NCI-H2227 (cell line): ENCODE data around the gene PLA2G4E.

ENCODE experiments used
- DNase-seq: peaks from one replicate; lab custom pipeline; 2025; ENCODE audit not compliant: unreplicated experiment; lab: John Stamatoyannopoulos, UW

The PLA2G4E gene

DNA sequence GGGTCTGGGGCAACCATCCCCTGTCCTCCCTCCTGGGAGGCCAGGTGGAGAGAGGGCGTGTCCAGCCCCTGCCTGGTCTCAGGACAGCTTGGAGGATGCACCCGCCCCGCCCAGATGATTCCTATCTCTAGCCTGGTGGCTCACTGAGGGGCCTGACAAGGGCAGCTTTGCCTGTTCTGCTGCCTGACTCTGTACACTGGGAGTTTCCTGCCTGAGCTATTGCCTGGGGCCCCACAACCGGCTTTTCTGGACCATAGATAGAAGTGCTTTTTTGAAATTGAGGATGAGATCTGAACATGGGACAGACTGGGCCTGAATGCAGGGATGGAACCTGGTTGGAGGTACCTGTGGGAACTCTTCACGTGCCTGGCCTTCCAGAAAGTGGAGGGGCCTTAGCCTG, 751 bp upstream of the PLA2G4E start:
- no peak for DNase-seq

- DNase-seq: no peak
Observed at GRCh38 chr15:42018306-42019224, 2.3 kb downstream of the PLA2G4E start.

DNA sequence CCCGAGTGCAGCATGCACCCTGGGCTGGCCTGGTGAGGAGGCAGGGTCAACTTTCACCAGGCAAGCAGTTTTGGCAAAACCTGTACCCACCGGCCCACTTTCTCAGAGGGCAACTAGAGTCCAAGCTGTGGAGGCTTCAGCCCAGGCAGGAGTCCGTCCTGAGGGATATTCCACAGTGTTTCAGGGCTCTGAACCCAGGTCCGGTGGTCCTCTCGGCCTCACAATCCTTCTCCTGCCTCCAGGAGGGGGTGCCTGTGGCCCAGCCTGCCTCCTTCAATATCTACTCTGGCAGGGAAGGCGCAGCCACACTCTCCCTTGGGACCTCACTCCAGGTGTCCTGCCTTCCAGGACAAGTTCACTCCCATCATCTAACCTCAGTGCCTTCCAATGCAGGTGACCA, 3.9 kb downstream of the PLA2G4E start:
- DNase-seq: no peak

DNA sequence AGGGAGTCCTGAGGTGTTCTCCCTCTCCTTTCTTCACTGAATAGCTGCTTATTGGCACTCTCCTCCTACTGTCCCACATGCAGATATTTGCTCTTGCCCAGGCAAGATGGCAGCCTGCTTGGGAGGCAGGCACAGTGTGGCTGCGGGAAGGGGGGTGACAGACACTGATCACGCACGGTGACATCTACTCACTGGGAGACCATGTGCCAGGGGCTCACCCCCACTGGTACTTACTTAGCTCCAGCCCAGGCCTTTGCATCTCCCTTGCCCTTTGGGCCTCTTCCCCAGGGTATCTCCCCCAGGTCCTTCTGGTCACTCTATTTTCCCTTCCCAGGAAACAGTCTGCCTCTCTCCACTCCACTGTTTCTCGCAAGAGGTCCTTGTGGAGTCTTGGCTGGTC, 6.4 kb downstream of the PLA2G4E start:
- no peak for DNase-seq

GRCh38 chr15:42012928-42013482, 7.8 kb downstream of the PLA2G4E start:
- DNase-seq: no peak

DNA sequence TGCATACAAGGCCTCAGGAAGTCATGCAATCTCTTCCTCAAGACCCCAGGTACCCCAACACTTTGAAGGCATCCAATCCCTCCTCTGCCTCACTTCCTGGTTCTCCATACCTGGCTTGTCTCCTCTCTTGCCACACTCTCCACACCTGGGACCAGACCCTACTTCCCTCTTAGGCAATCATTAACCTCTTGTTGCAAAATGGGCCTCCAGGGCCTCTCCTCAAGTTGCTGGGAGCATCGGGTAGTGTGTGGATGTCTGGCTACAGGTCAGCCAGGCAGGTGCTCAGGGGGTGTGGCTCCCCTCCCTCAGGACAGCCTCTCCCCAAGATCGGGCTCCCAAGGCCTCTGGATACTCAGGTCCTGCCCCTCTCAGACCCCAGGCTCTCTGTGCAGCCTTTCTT, 8.6 kb downstream of the PLA2G4E start:
- DNase-seq: no peak

- no peak for DNase-seq
Observed at GRCh38 chr15:42011074-42011473, 9.8 kb downstream of the PLA2G4E start.

DNA sequence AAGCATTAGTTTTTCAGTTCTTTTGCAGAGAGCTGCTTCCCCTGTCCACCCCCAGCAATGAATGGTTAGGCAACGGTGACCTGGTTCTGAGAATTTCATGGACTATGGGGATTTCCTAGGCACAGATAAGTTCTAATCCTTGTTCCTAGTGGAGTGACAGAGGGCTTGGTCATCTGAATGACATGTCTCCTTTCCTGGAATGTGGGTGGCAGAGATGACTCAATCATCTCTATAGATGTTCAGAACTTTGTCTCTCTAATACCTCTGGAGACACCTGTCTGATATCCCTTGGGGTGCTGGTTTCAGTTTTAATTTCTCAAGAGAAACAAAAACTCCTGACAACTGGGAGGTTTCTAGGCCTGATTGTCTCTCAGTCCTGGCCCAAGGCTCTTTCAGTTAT, 10.4 kb downstream of the PLA2G4E start:
- DNase-seq: no peak

DNA sequence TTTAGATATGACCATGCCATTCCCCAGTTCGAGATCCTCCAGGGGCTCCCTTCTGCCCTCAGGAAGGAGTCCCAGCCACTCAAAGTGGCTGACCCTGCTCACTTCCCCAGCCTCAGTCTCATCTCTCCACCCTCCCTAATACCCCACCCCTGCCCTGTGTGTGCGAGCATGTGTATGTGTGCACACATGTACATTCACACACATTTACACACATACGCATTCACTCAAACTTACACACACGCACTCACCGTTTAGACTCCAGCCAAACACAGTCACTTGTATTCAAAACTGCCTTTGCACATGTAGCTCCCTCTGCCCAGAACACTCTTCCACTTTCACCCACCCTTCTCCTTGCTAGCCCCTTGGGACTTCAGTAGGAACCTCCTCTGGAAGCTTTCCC, 11.4 kb downstream of the PLA2G4E start:
- DNase-seq: no peak

GRCh38 chr15:42009022-42009421, 11.8 kb downstream of the PLA2G4E start:
- no peak for DNase-seq

GRCh38 chr15:42007386-42007785, 13.5 kb downstream of the PLA2G4E start:
- no peak for DNase-seq

DNA sequence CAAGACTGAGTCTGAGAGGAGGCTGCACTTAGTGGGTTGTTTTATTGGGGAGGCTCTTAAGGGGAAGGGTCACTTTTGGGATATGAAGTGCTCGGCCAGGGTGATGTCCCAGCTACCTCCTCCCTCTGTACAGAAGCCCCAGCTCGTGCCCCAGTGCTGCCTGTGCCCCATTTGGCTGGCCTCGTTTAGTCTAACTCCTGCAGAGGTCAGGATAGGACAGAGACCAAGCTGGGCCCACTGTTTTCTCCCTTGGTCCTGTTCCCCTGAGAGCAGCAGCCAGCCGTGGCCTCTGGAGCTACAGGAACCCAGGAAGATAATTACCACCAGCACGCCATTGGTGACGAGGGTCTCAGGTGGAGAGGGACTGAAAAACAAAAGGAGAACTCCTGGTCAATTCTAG, 18.5 kb downstream of the PLA2G4E start:
- DNase-seq: no peak

- no peak for DNase-seq
Observed at GRCh38 chr15:42001236-42001635, 19.6 kb downstream of the PLA2G4E start.

DNA sequence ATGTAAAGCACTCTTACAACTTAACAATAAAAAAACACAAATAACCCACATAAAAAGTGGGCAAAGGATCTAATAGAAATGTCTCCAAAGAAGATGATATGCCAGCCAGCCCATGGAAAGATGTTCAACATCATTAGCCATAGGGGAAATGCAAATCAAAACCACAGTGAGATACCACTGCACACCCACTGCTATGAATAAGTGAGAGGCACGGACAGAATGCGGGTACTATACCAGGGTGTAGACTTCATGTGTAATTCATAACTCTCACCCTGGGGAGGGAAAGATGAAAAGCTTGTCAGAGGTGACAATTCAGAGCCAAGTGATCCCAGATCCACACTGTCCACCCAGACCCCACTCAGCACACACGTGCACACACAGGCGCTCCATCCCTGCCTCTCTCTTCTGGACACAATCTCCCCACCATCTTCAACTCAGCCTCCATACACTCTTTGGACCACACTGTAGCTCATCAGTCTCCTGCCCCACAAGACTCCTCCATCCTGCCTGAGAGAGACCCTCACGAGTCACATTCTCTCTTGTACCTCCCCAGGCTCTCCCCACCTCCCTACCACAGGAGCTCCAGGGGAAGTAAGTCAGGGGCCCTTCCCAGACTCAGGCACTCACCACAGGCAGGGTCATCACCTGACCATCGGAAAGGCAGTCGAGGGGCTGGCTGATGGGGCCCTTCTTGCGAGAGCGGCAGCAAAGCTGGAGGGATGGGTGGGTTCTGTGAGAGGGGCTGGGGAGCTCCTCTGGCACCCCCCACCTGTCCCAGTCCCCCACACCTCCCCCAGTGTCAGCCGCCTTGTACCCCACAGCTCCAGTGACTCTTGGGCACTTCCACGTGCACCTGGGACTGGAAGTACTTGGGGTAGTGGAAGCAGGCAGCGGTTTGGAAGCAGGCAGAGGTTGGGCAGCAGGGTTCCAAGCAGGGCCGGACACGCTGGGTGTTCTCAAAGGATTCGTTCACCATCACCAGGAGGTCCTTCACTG, 21.3 kb downstream of the PLA2G4E start:
- no peak for DNase-seq

DNA sequence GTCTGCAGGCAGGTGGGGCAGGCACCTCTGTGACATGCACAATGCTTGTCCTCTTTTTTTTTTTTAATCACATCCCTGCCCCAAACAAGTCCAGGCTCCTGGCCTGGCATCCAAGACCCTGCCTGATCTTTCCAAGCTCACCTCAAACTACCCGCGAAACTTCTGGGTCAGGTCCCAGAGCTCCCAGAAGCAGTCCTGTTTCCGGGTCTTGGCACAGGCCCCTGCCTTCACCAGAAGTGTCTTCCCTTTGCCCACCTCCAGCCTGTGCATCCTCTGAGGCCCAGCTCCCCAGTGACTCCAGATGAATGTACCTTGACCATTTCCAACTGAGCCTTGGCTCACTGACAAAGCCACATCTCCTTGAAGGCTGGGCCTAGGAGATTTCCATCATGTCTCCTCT, 23.0 kb downstream of the PLA2G4E start:
- no peak for DNase-seq

DNA sequence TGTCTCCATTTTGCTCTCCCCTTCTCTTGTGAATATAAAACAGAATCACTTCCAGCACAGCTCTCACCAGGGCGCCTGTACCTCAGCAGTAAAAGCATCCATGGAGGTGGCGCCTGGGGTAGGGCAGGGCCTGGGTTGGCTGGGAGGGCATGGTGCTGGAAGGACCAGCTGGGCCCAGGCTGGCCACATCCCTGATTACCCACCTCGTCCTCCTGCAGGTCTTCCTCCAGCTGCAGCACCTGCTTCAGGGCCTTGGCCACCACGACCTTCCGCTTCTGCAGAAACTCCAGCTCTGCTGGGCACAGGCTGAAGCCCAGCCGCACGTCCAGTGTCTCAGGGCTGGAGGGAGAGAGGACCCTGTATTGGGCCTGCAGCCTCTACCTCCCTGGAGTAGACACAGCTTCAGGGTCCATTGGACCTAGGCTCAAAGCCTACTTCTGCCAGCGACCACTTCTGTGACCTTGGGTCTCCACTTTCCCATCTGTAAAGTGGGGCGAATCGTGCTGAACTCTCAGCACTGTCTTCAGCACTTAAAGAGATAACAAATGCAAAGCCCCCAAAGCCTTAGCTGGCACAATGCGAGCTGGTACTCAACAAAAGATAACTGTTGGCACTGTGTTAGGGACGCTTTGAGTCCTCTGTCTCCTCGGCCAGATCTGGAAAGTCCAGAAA, 23.8 kb downstream of the PLA2G4E start:
- no peak for DNase-seq

DNA sequence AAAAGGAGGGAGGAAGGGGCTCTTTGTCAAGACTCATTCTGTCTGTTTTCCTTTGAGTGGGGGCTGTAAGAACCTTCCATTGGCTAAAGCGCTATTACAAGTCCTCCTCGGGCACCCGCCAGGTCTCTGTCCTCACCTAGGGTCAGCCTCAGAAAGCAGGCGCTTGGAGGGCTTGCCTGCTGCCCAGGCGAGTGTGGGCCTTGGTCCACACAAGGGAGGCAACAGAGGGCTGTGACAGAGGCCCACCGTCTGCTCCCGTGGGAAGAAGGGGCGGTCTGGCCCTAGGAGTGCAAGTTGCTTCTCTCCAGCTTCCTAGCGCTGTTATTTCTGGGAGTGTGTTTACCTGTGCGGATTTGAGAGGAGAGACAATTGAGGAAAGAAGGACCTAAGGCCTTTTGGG, 24.5 kb downstream of the PLA2G4E start:
- DNase-seq: no peak

DNA sequence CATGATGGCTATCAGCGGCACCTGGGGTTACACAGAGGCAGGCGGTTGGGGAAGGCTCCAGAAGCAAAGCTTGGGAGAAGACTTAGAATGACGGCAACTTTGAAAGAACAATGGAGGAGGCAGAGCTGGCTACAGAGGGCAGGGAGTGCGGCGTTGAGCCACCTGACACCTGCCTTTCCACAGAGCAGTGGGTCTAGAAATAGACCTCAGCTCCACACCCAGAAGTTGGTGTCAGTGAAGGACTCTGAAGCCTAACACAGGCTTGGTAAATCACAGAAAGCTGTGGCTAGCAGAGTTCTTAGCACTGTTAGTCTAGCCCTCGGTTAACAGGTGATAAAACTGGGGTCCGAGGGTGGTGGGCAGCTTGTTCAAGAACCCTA, 25.4 kb downstream of the PLA2G4E start:
- no peak for DNase-seq

DNA sequence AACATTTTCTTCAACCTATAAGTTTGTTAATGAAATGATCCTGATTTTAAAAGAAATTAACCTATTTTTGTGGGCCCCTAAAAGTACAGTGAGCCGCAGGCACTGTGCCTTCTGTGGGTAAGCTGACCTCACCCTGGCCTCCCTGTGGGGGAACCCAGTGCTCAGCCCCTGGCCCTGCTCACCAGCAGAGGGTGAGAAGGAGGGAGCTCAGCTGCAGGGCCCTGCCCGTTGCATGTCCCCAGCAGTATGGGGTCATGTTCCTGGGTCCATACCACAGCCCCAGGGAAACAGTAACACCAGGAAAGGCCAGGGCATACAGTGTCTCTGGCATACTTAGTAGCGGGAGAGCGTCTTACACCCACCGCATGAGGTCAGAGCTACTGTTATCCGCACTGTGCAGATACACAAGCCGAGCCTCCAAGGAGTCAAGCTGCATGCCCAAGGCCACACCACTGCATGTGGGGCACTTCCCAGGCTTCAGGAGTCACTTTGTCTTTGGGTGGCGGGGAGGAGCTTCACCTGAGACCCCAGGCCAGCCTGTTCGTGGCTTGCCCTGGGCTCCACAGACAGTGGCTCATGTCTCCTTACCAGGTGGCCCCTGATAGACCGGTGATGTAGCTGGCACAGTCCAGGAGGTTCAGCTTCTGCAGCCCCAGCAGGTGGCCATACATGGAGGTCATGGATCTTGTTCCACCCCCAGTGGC, 25.9 kb downstream of the PLA2G4E start:
- DNase-seq: no peak

DNA sequence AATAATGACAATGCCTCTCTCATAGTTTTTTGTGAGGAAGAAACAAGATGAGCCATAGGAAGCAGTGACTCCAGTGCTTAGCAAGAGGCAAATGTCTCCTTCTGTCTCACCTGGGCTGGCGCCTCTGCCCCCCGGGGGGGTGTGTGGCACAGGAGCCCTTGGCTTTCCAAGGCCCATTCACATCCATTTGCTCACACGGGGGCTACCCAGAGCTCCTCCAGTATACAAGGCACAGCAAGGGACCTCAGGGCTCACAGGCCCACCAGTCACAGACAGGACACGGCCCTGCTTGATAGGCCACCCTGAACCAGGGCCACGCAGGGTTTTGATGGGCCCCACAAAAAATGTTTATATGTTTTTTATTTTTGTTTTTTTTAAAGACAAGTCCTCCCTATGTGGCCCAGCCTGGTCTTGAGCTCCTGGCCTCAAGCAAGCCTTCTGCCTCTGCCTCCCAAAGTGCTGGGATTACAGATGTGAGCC, 26.6 kb downstream of the PLA2G4E start:
- no peak for DNase-seq
